HCT116 (cell line): ENCODE measurements around the gene NGFR. TPM values are rescaled to one million over a fixed set of nuclear protein-coding genes. Genes with fewer than 3 reads are reported as not detected.

ENCODE experiments used
- microRNA-seq: library from miRNA; unstranded; fragments of <30 nt; microRNA quantifications from one replicate; pipeline ENCODE4, GENCODE V29; 2016; ENCODE audit warnings: borderline number of aligned reads
- total RNA-seq: library from RNA; stranded (reverse); gene quantifications from one replicate; pipeline ENCODE4 v1.2.1, GENCODE V29; 2021; ENCODE audit not compliant: unreplicated experiment

NGFR gene
- total RNA-seq, 1 experiment from 2014 or later = 6.1 TPM

Small RNAs within 50 kb of the gene (microRNA-seq; reads per million reads assigned to microRNA genes)
- not detected for gene MIR6165

Other genes with a start within 250 kb of the NGFR start
- gene ZNF652, start 133.0 kb upstream of the NGFR start, total RNA-seq = 27.8 TPM
- 534 TPM for gene PHB1, start 80.4 kb upstream of the NGFR start, total RNA-seq
- gene NXPH3, start 80.6 kb downstream of the NGFR start, total RNA-seq = 0.10 TPM
- gene SPOP, start 182.8 kb downstream of the NGFR start, total RNA-seq = 85.1 TPM
- gene SLC35B1, start 212.7 kb downstream of the NGFR start, total RNA-seq = 87.5 TPM